Gastroesophageal sphincter (tissue), 3 donors: Measurements from ENCODE around the gene PCDH15.

Source experiments
- CTCF ChIP-seq, 4 experiments: fragments of 200-600 bp in 2 of 4; fragments of 450-650 bp in 2 of 4; sonication (generic) in 1 of 4; IDR thresholded peaks; one replicate each; pipeline ENCODE4 v1.5.1; 2017 to 2019; ENCODE audit warnings: antibody characterized with exemption in 4 of 4, mild to moderate bottlenecking in 2 of 4, moderate library complexity in 2 of 4
- EP300 ChIP-seq: sonication (generic); formaldehyde crosslinking; IDR thresholded peaks from one replicate; pipeline ENCODE4 v1.6.1; 2017; ENCODE audit warnings: antibody characterized with exemption, mild to moderate bottlenecking
- POLR2A ChIP-seq, 2 donors: fragments of 450-650 bp; IDR thresholded peaks; one replicate each; pipeline ENCODE4 v1.6.1; 2017; ENCODE audit warnings: antibody characterized with exemption in 2 of 2, mild to moderate bottlenecking in 2 of 2, moderate library complexity in 1 of 2
- POLR2AphosphoS5 ChIP-seq: sonication (generic); formaldehyde crosslinking; IDR thresholded peaks from one replicate; pipeline ENCODE4 v1.6.1; 2017; ENCODE audit warnings: antibody characterized with exemption

GRCh38 chr10:53841483-53842145 is 959.4 kb downstream of the PCDH15 start:
- no peak for TF ChIP-seq POLR2A (IDR thresholded peaks at IDR 0.05)
- no peak for TF ChIP-seq EP300
- no peak for TF ChIP-seq CTCF (IDR thresholded peaks at IDR 0.05)
- no peak for TF ChIP-seq POLR2AphosphoS5
